ENCODE data around the gene CCDC40.

- TF ChIP-seq CTCF (IDR thresholded peaks at IDR 0.05) = no peak
- TF ChIP-seq POLR2A (IDR thresholded peaks at IDR 0.05) = no peak
Measured at GRCh38 chr17:80021600-80021999, 14.8 kb upstream of the CCDC40 start.

Data from thyroid gland (tissue), 4 donors.